ENCODE results near the gene MAN2B2. TPM values are rescaled to one million over a fixed set of nuclear protein-coding genes. Genes with fewer than 3 reads are reported as not detected.

The MAN2B2 gene
- total RNA-seq, 4 donors from 2014 or later = 21.2 to 33.3 (median 27.2) TPM

DNA sequence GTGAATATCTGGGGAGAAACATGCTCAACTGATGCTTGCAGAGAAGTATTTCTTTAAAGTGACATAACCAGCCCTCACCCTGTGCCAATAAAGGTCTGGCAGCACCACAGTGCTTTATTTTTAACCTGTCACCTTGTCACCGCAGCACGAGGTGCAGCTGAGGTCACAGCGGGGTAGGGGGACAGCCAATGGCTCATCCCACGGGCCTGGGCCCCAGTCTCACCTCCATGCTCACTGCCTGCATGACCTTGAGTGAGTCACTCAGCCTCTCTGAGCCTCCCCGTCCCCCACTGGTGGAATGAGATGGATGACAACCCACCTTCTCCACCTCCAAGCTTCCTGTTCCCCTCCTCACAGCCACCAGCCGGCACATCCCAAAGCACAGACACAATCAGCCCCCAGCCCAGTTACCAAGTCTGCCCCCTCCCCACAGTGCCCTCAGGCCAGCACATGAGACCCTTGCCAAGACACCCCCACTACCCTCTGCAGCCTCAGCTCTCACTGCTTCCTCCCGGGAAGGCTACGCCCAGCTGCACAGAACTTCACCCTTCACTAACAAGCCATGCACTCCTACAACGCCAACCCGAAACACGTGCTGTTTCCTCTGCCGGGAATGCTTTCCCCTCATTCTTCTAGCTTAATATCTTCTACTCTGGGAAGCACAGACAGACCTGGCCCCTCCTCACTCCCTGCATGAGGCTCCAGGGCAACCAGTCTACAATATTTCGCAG lies 24.9 kb upstream of the MAN2B2 start:
- TF ChIP-seq, protein P1, sequence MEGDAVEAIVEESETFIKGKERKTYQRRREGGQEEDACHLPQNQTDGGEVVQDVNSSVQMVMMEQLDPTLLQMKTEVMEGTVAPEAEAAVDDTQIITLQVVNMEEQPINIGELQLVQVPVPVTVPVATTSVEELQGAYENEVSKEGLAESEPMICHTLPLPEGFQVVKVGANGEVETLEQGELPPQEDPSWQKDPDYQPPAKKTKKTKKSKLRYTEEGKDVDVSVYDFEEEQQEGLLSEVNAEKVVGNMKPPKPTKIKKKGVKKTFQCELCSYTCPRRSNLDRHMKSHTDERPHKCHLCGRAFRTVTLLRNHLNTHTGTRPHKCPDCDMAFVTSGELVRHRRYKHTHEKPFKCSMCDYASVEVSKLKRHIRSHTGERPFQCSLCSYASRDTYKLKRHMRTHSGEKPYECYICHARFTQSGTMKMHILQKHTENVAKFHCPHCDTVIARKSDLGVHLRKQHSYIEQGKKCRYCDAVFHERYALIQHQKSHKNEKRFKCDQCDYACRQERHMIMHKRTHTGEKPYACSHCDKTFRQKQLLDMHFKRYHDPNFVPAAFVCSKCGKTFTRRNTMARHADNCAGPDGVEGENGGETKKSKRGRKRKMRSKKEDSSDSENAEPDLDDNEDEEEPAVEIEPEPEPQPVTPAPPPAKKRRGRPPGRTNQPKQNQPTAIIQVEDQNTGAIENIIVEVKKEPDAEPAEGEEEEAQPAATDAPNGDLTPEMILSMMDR (IDR thresholded peaks at IDR 0.05) = no peak
- ATAC-seq (ENCODE audit: low FRiP score) = no peak
- DNase-seq (ENCODE audit: low spot score) = no peak

DNA sequence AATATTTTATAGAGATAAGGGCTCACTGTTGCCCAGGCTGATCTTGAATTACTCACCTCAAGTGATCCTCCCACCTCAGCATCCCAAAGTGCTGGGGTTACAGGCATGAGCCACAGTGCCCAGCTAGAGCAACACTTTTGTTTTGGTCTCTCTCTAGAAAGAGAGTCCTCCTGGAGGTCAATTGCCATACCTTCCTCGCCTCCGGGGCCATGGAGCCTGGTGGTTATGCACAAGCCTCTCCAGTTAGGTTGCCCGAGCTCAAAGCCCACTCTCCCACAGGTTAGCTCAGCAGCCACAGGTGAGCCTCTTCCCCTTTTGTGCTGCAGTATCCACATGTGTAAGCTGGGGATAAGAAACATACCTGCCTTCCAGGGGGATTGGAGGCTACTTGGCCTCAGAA lies 24.2 kb upstream of the MAN2B2 start:
- TF ChIP-seq, protein P1 (IDR thresholded peaks at IDR 0.05) = no peak
- ATAC-seq (ENCODE audit: low FRiP score) = no peak
- DNase-seq (ENCODE audit: low spot score) = no peak

GRCh38 chr4:6551660-6552059 lies 23.3 kb upstream of the MAN2B2 start:
- no peak for ATAC-seq (ENCODE audit: low FRiP score)
- no peak for DNase-seq (ENCODE audit: low spot score)
- TF ChIP-seq, protein P1 (IDR thresholded peaks at IDR 0.05) = no peak

DNA sequence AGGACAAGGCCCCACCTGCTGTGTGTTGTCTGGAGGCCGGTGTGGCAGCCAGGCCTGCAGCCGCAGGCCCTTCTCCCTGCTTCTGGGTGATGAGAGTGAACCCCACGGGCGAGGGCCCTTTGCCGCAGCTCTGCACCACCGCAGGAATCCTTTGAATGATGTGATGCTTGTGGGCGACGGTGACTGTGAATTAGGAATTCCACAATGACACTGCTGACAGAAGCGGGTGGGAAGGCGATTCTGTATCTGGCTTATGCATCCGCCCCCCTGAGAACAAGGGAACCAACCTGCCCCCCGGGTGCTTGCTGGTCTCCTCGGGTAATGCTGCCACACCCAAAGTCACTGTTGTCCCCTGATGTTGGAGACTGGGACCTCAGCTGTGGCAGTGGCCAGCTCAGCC lies 19.5 kb upstream of the MAN2B2 start:
- TF ChIP-seq, protein P1 (IDR thresholded peaks at IDR 0.05) = no peak
- DNase-seq (ENCODE audit: low spot score) (no peak), ATAC-seq (ENCODE audit: low FRiP score) (no peak)

- DNase-seq (ENCODE audit: low spot score) (no peak), ATAC-seq (ENCODE audit: low FRiP score) (no peak)
- TF ChIP-seq, protein P1 (IDR thresholded peaks at IDR 0.05) = no peak
Measured at GRCh38 chr4:6556263-6556662, 18.7 kb upstream of the MAN2B2 start.

DNA sequence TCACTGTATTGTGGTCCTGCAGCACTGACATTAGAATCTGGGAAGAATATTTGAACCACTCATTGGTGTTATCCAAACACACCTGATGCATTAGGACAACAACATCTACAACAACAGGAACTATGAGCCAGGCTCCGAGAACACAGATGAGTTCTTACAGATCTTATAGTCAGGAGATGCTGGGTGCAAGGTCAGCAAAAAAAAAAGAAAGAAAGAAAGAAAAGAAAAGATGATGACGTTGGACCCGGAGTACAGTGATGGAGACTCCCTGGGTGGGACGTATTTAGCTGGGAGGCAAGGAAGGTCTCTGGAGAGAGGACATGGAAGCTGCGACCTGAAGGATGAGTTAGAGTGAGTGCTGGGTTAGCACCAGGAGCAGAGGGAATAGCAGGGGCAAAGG lies 17.8 kb upstream of the MAN2B2 start:
- ATAC-seq (ENCODE audit: low FRiP score) (no peak), DNase-seq (ENCODE audit: low spot score) (no peak)
- TF ChIP-seq, protein P1 (IDR thresholded peaks at IDR 0.05) = no peak

DNA sequence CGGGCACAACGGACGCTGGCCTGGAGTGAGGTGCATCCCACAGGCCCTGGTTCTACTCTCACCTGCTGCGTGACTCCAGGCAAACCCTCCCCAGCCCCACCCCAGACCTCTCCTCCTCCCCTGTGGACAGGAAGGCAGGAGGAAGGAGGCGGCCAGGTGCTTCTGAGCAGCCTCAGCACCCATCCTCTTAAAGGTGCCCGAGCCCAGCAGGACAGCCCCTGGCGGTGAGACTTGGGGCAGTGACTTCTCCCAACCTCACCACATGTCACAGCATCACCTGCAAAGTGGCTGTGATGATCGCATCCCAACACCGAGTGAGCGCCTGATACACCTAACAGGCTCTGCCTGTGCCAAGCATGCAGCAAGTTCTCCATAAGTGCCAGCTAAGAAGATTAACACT lies 17.1 kb upstream of the MAN2B2 start:
- DNase-seq (ENCODE audit: low spot score) (no peak), ATAC-seq (ENCODE audit: low FRiP score) (no peak)
- TF ChIP-seq, protein P1 (IDR thresholded peaks at IDR 0.05) = no peak
